Stimulated activated naive CD8-positive, alpha-beta T cell treated with anti-CD3 and anti-CD28 coated beads, Interleukin-15, Interleukin-2, amounts not matched to agents 100 U/mL and 50 U/mL, for 24 hours (primary cell): Measurements from ENCODE around the gene IL31.
A peak's percentile ranks its signal among the peaks of the same experiment; 100 is the strongest.

Experiments
- ATAC-seq: fragments of 150-1000 bp; cut with Tn5 transposase; one replicate; pipeline ENCODE4 v1.10.0; 2021
- DNase-seq: peaks from one replicate; pipeline ENCODE4 v3.0.0; 2021

Gene IL31

DNA sequence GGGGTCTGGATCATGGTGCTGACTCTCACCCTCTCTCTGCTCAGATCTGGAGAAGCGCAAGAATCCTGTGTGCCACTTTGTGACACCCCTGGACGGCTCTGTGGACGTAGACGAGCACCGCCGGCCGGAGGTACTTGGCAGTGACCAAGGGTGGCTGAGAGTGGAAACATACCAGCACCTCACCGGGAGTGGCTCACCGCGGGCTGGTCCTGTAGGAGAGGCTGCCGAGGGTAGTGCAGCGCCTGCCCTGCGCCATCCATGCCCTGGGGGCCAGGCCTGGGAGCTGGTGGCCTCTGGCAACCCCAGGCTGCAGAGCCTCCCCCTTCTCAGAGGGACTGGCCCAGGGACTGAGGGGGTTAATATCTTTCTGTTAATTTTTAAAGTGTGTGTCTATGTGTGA lies 46.2 kb downstream of the IL31 start:
- ATAC-seq (no peak), DNase-seq (no peak)

DNA sequence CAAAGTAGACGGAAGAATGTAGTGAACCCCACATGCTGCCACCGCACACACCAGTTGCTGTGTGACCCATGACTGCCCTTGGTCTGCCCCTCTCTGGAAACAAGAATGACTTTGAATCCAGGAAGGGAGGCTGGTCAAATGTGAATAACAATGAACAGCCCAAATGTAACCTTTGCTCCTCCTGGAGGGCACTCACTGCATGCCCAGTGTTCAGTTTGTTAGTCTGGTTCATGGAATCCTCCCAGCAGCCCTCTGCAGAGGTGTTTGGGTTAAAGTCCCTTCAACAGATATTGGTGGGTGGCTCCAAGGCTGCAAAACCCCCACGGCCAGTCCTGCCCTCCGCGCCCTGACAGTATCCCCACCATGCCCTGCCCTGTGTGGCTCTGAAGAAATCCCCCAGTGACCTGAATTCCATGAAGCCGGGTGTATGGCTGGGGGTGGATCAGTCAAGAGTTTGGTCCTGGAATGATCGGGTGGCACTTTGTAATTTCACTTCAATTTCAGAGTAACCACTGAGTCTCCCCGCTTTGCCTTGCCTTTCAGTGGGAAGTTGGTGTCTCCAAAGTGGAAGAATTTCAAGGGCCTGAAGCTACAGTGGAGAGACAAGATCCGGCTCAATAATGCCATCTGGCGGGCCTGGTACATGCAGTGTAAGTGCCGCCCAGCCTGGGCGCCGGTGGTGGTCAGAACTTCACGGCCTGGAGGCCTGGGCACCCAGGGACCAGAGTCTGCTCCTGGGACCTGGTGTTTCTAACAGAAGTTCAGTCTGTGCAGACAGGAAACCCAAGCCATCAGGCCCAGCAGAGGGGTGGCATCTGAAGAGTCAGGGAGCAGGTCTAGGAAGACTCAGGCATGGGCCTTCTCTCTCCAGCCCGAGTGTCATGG lies 47.1 kb downstream of the IL31 start:
- ATAC-seq (no peak), DNase-seq (no peak)

DNA sequence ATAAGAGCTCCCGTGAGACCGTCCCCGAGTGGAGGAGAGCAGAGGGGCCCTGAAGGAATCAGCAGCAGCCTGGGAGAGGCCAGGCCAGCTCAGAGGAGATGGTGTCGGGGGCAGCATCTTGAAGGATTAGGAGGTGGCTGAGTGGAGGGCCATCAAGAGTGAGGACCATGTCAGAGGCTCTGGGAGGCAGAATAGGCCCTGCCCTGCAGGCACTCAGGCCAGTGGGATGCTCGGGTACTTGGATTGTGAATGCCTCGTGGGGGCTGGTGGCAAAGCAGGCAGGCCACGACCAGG lies 47.7 kb downstream of the IL31 start:
- DNase-seq, result no peak
- no peak for ATAC-seq

DNA sequence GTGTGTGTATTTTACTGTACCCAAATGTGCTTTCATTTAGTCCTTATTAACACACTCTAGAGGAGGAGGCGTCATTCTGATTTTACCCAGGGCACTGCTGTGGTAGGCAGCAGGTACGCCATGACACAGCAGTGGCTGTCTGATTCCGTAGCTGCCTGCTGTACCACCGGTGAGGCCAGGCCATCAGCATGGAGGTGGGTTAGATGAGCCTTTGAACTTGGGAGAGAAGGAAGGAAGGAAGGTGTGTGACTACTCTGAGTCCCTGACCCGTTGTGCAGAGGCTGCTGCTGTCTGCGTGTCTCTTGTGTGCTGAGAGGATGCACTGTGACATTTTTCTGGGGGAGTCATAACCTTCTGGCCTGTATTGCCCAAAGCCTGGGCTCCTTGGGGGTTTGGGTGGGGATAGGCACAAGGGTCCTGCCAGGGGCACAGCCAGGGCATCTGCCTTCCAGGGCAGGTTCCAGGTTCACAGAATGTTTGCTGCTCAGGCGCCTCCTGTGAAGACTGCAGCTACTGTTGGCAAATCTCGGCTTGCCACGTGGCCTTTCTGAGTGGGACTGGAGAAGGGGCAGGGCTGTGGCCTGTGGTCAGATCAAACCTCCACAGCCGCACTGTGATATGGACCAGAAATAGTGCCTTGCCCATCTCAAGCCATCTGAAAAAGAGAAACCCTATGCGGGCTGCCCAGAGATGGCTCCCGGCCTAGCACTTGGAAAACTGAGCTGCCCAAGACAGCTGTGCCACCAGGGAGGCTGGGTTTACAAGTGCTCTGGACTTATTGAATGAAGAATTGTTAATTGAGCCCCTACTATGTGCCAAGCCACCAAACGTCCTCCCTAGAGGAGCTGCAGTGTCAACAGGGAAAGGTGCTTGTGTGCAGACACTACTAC lies 48.3 kb downstream of the IL31 start:
- no peak for ATAC-seq

DNA sequence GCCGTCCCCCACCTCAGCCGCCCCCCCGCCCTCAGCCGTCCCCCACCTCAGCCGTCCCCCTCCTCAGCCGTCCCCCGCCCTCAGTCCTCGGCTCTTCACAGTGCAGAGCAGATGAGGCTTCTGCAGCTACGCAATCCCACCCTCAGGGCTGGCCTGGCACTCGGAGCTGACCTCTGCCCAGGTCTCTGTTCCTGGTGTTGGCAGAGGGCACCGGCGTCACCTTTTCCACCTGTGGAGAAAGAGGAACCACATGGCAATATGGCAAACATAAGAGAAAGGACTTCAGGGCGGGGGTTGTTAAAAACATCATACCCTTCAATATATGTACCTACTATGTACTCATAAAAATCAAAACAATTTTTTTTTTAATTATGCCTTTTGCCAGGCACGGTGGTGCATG lies 49.7 kb downstream of the IL31 start:
- ATAC-seq (no peak), DNase-seq (no peak)

More for the DNA sequence above, 48.3 kb downstream of the IL31 start:
- no peak for DNase-seq

DNA sequence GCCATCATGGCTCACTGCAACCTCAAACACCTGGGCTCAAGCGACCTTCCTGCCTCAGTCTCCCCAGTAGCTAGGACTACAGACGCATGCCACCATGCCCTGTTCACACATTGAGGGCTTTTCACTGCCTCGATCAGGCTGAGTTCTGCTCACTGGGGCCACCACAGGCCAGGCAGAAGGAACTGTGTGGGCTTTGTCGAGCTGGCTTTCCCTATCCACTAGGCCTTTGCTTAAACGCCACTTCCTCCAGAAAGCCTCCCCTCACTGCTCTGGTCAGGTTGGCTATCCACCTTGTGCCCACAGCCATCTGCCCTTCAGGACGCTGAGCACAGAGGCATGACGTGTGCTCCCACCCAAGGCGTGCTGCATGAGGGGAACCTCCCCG lies 50.3 kb downstream of the IL31 start:
- ATAC-seq, result no peak
- DNase-seq, result no peak

DNA sequence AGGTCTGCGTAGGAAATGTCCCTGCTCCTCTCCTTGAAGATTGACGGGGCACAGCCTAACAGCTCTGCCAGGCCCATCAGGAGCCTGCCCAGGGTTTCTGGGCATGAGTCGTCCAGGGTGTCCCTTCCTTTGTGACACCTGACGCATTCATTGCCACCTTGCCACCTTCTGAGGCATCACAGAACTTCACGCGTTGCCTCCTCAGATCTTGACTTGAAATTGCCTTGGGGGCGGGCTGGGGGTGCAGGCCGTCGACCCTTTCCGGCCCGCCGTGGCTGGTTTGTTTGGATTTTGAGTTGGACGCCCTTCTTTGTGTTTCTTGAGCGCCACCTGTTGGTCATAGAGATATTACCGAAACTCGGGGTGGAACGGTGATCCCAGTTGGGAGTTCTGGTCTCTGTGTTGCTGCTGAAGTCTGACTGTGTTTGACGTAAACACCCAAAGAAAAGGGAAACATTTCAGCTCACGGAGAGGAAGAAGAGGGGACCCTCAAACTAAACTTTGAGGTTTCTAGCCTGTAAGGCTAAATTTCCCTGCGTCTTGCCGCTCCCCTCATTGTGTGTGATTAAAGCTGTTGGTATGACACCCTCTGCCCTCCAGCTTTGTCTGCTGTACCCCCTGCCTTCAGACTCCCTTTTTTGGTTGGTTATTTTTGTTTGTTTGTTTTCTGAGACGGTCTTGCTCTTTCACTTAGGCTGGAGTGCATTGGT lies 50.8 kb downstream of the IL31 start:
- DNase-seq (peak; percentile 78), ATAC-seq (peak; percentile 47)
